Ovary (tissue), 9 donors: ENCODE data around the gene HMGN5. TPM values are rescaled to one million over a fixed set of nuclear protein-coding genes. Genes with fewer than 3 reads are reported as not detected.

Experiments
- DNase-seq, 5 donors: peaks; one replicate each; pipeline ENCODE4 v3.0.0-alpha.2; 2019 to 2020
- H3K27ac ChIP-seq, 2 donors: fragments of 200-600 bp; one replicate each; pipeline versions ENCODE4 v1.5.1 to v1.8.0; 2019 to 2022
- H3K27me3 ChIP-seq: fragments of 200-600 bp; one replicate; pipeline ENCODE4 v1.8.0; 2022
- H3K36me3 ChIP-seq: fragments of 200-600 bp; sonication (generic); one replicate; pipeline ENCODE4 v1.5.1; 2019
- H3K4me1 ChIP-seq: one replicate; pipeline ENCODE4 v1.8.1; 2013; ENCODE audit warnings: mild to moderate bottlenecking, moderate library complexity; ENCODE audit not compliant: insufficient read depth
- H3K4me3 ChIP-seq: fragments of 200-600 bp; sonication (generic); one replicate; pipeline ENCODE4 v1.5.1; 2017
- H3K9me3 ChIP-seq, 2 donors: fragments of 200-600 bp in 1 of 2; sonication (generic) in 1 of 2; one replicate each; pipeline versions ENCODE4 v1.5.1 to v1.8.1; 2013 to 2019; ENCODE audit warnings: mild to moderate bottlenecking in 1 of 2, moderate library complexity in 1 of 2
- EP300 ChIP-seq: sonication (generic); formaldehyde crosslinking; IDR thresholded peaks from one replicate; pipeline ENCODE4 v1.6.1; 2017; ENCODE audit warnings: antibody characterized with exemption
- POLR2A ChIP-seq: fragments of 450-650 bp; IDR thresholded peaks from one replicate; pipeline ENCODE4 v1.6.1; 2017; ENCODE audit warnings: antibody characterized with exemption, mild to moderate bottlenecking, moderate library complexity
- WGBS, 3 donors: extraction: QIAGEN DNeasy Blood & Tissue Kit in 1 of 3; methylation state at CpG; one replicate each; pipeline versions ENCODE4 v1.1.5 to v1.1.7; 2013 to 2017; 5-methylcytosine and 5-hydroxymethylcytosine counted together
- intact Hi-C, 4 donors: fragments of 100-400 bp; cut with DNase I; formaldehyde crosslinking; loops; one replicate each; pipeline versions ENCODE4 v1.11.0 to v1.15.1; 2022 to 2023
- polyA plus RNA-seq, 2 donors: library from polyadenylated mRNA; stranded (reverse); fragments of 200-250 nt in 1 of 2; fragments of 350-450 nt in 1 of 2; fragmentation: Illumina TruSeq in 1 of 2; extraction: RNeasy Lipid Tissue Mini Kit (QIAGEN cat#74804) in 1 of 2; gene quantifications; one replicate each; pipeline ENCODE4 v1.2.3, GENCODE V29; 2013 to 2014
- total RNA-seq, 7 donors: library from RNA; depleted of rRNA in 2 of 7; stranded (reverse); fragments of >200 nt in 2 of 7; fragmentation: NEBNext Ultra II Directional in 3 of 7; extraction: Animal tissue kit (Norgen Biotek cat#: 25700) in 3 of 7; gene quantifications; one replicate each; pipeline versions ENCODE4 v1.1.0 to v1.2.4, GENCODE V29; 2016 to 2023
- TF ChIP-seq, protein P1 (sequence below), 3 donors: fragments of 450-650 bp in 2 of 3; fragments of 200-600 bp in 1 of 3; IDR thresholded peaks; one replicate each; pipeline versions ENCODE4 v1.5.1 to v1.8.0; 2016 to 2022; ENCODE audit warnings: antibody characterized with exemption in 3 of 3, mild to moderate bottlenecking in 1 of 3
- donor health status: DM: no; HTN: no; CAD: no; lungs with moderate emphysema.
- donor health status: DM: no; HTN: no; CAD: no.
- donor health status: Bipolar disorder and iron deficiency.
- donor health status: DM: yes; HTN: yes; CAD: no.
- donor health status: DM: no; HTN: no; CAD: no.
- donor health status: DM: yes; HTN: yes; CAD: no.

Gene HMGN5
- total and polyA plus RNA-seq, 9 donors, result 3.8 to 21.2 (median 8.1) TPM

DNA sequence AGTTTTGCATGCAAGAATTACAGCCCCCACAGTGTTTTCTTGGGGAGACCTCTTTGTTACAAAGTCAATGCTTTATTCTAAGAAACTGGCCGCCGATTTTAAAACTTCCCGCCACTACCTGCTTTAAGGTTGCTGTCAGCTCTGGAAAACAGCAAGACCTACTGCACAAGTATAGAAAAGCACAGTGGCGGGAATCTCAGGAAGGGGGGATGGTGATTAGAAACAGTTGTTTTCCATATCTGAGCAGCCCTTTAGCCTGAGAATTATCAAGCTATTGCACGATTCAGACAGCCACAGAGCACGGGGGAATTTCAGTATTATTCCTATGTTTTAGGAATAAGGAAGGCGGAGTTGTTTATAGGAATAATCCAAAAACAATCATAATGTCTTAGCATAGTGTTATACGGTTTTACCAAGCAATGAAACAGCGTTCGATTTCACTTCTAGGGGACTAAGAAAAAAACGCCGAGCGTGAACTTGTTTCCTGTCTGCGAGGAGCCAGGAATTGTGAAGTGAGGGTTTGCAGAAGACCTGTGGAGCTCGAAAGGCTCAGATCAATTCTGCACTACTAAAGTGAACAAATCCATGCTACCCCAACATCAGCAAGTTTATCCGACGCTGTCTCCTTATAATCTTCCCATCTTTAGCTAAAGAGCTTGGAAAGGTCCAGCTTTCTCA lies 81.3 kb downstream of the HMGN5 start:
- Histone ChIP-seq H3K36me3 (no peaks in the 10 kb centered on the region), H3K27me3 (no peaks in the 10 kb centered on the region), H3K9me3 (no peaks in the 10 kb centered on the region), H3K27ac (peak overlapping the region in 1 of 2 donors; percentile 42), H3K4me3 (peak overlapping the region; percentile 46), H3K4me1 (no peaks in the 10 kb centered on the region)
- TF ChIP-seq POLR2A (no peak), EP300 (no peak)
- TF ChIP-seq, protein P1, sequence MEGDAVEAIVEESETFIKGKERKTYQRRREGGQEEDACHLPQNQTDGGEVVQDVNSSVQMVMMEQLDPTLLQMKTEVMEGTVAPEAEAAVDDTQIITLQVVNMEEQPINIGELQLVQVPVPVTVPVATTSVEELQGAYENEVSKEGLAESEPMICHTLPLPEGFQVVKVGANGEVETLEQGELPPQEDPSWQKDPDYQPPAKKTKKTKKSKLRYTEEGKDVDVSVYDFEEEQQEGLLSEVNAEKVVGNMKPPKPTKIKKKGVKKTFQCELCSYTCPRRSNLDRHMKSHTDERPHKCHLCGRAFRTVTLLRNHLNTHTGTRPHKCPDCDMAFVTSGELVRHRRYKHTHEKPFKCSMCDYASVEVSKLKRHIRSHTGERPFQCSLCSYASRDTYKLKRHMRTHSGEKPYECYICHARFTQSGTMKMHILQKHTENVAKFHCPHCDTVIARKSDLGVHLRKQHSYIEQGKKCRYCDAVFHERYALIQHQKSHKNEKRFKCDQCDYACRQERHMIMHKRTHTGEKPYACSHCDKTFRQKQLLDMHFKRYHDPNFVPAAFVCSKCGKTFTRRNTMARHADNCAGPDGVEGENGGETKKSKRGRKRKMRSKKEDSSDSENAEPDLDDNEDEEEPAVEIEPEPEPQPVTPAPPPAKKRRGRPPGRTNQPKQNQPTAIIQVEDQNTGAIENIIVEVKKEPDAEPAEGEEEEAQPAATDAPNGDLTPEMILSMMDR (IDR thresholded peaks at IDR 0.05), result no peak
- 26 to 32% (median 26%) methylated on average over 17 of the region's 17 CpGs for WGBS, 3 donors
- intact Hi-C loops, result no loop called here
- DNase-seq, result no peak

DNA sequence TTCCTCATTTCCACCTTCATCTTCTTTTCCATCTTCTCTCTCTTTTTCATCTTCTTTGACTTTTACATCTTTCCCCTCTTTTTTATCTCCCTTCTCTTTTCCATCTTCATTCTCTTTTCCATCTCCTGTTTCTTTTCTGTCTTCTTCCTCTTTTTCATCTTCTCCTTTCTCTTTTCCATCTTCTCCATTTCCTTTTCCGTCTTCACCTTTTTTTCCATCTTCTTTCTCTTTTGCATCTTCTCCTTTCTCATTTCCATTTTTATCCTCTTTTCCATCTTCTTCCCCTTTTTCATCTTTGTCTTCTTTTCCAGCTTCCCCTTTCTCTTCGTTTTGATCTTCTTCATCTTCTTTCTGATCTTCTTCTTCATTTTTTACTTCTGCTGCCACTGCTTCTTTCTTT lies 87.0 kb downstream of the HMGN5 start:
- H3K36me3 ChIP-seq, result no peaks in the 10 kb centered on the region
- H3K9me3 ChIP-seq, result no peaks in the 10 kb centered on the region
- 52 to 58% (median 57%) methylated on average over 2 of the region's 2 CpGs for WGBS, 3 donors
- H3K27me3 ChIP-seq, result no peaks in the 10 kb centered on the region
- H3K4me3 ChIP-seq, result no peak overlapping the region
- intact Hi-C loops, result no loop called here
- no peak for DNase-seq
- no peaks in the 10 kb centered on the region for H3K4me1 ChIP-seq
- TF ChIP-seq, protein P1 (IDR thresholded peaks at IDR 0.05), result no peak
- TF ChIP-seq EP300 (no peak), POLR2A (no peak)
- no peak overlapping the region for H3K27ac ChIP-seq

DNA sequence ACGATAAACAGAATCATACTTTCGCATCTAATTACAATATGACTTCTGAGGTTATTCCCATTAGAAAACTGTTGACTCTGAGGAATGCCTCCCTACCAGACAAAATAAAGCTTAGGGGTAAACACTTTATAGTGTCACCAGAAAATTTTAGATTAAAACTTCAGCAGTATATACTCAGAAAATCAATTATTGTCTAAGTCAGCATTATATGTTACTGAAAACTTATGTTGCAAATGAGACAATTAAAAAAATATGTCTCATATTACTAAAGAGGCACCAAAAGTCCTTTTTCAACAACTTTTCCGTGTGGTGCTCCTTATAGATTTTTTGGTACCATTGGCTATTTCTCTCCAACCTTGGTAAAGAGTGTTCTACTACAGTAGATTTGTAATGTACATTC lies 91.4 kb downstream of the HMGN5 start:
- H3K9me3 ChIP-seq, result peaks cover 0 to 4% of the 10 kb centered on the region in 2 donors
- DNase-seq, result no peak
- H3K4me1 ChIP-seq, result no peaks in the 10 kb centered on the region
- 71 to 78% (median 74%) methylated on average over 3 of the region's 3 CpGs for WGBS, 3 donors
- H3K27me3 ChIP-seq, result no peaks in the 10 kb centered on the region
- H3K27ac ChIP-seq, result no peak overlapping the region
- no peak overlapping the region for H3K4me3 ChIP-seq
- TF ChIP-seq, protein P1 (IDR thresholded peaks at IDR 0.05), result no peak
- TF ChIP-seq POLR2A (no peak), EP300 (no peak)
- no peaks in the 10 kb centered on the region for H3K36me3 ChIP-seq
- intact Hi-C loops, result no loop called here

DNA sequence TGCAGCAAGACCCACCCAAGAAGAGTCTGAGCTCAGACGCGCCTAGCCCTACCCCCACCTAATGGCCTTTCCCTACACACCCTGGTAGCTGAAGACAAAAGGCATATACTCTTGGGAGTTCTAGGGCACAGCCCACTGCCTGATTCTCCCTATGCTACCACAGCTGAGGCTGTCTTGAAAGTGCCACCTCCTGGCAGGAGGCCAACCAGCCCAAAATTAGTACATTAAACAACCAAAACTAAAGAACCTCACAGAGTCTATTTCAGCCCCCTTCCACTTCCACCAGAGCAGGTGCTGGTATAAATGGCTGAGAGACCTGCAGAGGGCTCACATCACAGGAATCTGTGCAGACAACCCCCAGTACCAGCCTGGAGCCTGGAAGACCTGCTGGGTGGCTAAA lies 119.1 kb downstream of the HMGN5 start:
- intact Hi-C loops, result no loop called here
- Histone ChIP-seq H3K36me3 (no peaks in the 10 kb centered on the region), H3K4me3 (no peak overlapping the region), H3K27me3 (no peaks in the 10 kb centered on the region), H3K27ac (no peak overlapping the region), H3K4me1 (no peaks in the 10 kb centered on the region), H3K9me3 (no peaks in the 10 kb centered on the region)
- TF ChIP-seq EP300 (no peak), POLR2A (no peak)
- TF ChIP-seq, protein P1 (IDR thresholded peaks at IDR 0.05), result no peak
- no peak for DNase-seq
- WGBS, 3 donors, result 87 to 100% (median 91%) methylated on average over 2 of the region's 2 CpGs

Other genes with a start within 250 kb of the HMGN5 start
- 100 to 1,000 TPM in 4 of 7 donors, 10 to 100 TPM in 3; 88.3 to 147 (median 111) TPM for gene SH3BGRL, start 189 bp upstream of the HMGN5 start, total RNA-seq
- gene SH3BGRL, start 189 bp upstream of the HMGN5 start, polyA plus RNA-seq, result 100 to 1,000 TPM; 129 to 257 TPM